Panc1 (cell line): ENCODE data around the gene SLC34A3. TPM values are rescaled to one million over a fixed set of nuclear protein-coding genes. Genes with fewer than 3 reads are reported as not detected.
A peak's percentile ranks its signal among the peaks of the same experiment; 100 is the strongest.

Experiments used
- ATAC-seq: fragments of 200-7000 bp; cut with Tn5 transposase; 2 replicates; pipeline ENCODE4 v1.9.1; 2020; ENCODE audit warnings: mild to moderate bottlenecking, moderate library complexity
- BruUV-seq: library from RNA; stranded (reverse); fragments of 400-500 nt; replicated peaks from 2 replicates; lab custom pipeline; 2021; lab: Mats Ljungman, UMichigan
- CTCF ChIA-PET: fragments of 300-600 bp; sonication (Branson Sonifier 250); formaldehyde crosslinking; loops from one replicate; lab custom pipeline; 2022; ENCODE audit warnings: antibody characterized with exemption; lab: Charles Lee
- POLR2A ChIA-PET: fragments of 300-600 bp; sonication (Branson Sonifier 250); formaldehyde crosslinking; loops from one replicate; lab custom pipeline; 2022; ENCODE audit warnings: antibody characterized with exemption; lab: Charles Lee
- DNase-seq: peaks from one replicate; pipeline ENCODE4 v3.0.0-alpha.2; 2010; ENCODE audit warnings: low read depth, low spot score
- H3K27ac ChIP-seq: 2 replicates; pipeline ENCODE4 v1.5.1; 2011; ENCODE audit warnings: mild to moderate bottlenecking, low read length, inconsistent platforms
- H3K27me3 ChIP-seq: fragments of 200-500 bp; sonication (Bioruptor generic); 2 replicates; pipeline ENCODE4 v1.6.0; 2014; ENCODE audit warnings: low read length, inconsistent platforms; ENCODE audit not compliant: control insufficient read depth, insufficient read depth
- H3K36me3 ChIP-seq: fragments of 200-500 bp; sonication (Bioruptor generic); 2 replicates; pipeline ENCODE4 v1.5.1; 2014; ENCODE audit warnings: inconsistent platforms, mild to moderate bottlenecking, low read length, moderate library complexity; ENCODE audit not compliant: control insufficient read depth, insufficient read depth
- H3K4me1 ChIP-seq: 2 replicates; pipeline ENCODE4 v1.5.1; 2011; ENCODE audit warnings: inconsistent platforms, mild to moderate bottlenecking, low read length, moderate library complexity; ENCODE audit not compliant: control insufficient read depth, insufficient read depth
- H3K4me3 ChIP-seq, 2 experiments: 2 replicates each; pipeline ENCODE4 v1.5.1; 2011 to 2012; ENCODE audit warnings: low read depth in 2 of 2, low read length in 2 of 2, mild to moderate bottlenecking in 2 of 2, inconsistent platforms in 1 of 2, moderate library complexity in 1 of 2
- H3K9me3 ChIP-seq: fragments of 200-500 bp; sonication (Bioruptor generic); 2 replicates; pipeline ENCODE4 v1.5.1; 2014; ENCODE audit warnings: low read depth, mild to moderate bottlenecking, inconsistent platforms, low read length, moderate library complexity; ENCODE audit not compliant: control insufficient read depth, insufficient read depth
- CTCF ChIP-seq: fragments of 450-650 bp; IDR thresholded peaks from 2 replicates; pipeline ENCODE4 v1.5.1; 2017; ENCODE audit warnings: mild to moderate bottlenecking
- POLR2AphosphoS5 ChIP-seq: IDR thresholded peaks from 2 replicates; pipeline ENCODE4 v1.6.1; 2012; ENCODE audit warnings: mild to moderate bottlenecking, low read depth, low read length, moderate library complexity
- REST ChIP-seq, 2 experiments: IDR thresholded peaks; 2 replicates each; pipeline ENCODE4 v1.6.1; 2011 to 2012; ENCODE audit warnings: low read depth in 2 of 2, control low read depth in 1 of 2, low read length in 1 of 2, mild to moderate bottlenecking in 1 of 2, moderate library complexity in 1 of 2; ENCODE audit not compliant: insufficient read depth in 1 of 2
- SIN3A ChIP-seq: IDR thresholded peaks from 2 replicates; pipeline ENCODE4 v1.6.1; 2012; ENCODE audit warnings: low read depth, mild to moderate bottlenecking, low read length, moderate library complexity, borderline replicate concordance; ENCODE audit not compliant: insufficient read depth
- TCF7L2 ChIP-seq: IDR thresholded peaks from 2 replicates; pipeline ENCODE4 v1.6.1; 2011; ENCODE audit warnings: mild to moderate bottlenecking, low read depth, low read length, inconsistent platforms
- in situ Hi-C: cut with HindIII; loops from 2 replicates; pipeline ENCODE4 v1.10.0; 2016; ENCODE audit warnings: low sequenced_read_pairs, low pct_unique_long_range_greater_than_20kb
- intact Hi-C: fragments of 100-400 bp; cut with micrococcal nuclease; formaldehyde crosslinking; loops from one replicate; pipeline ENCODE4 v1.10.0; 2022; ENCODE audit not compliant: unreplicated experiment
- total RNA-seq: library from RNA; stranded (reverse); gene quantifications from one replicate; pipeline ENCODE4 v1.2.1, GENCODE V29; 2021; ENCODE audit not compliant: unreplicated experiment

Gene SLC34A3
- total RNA-seq, 1 experiment from 2014 or later, result not detected

- POLR2A ChIA-PET, result interaction anchor here (0.6 kb wide), 4 partner anchors 14 to 90 kb away, joined by 3 to 5 read pairs (median 4); no protein-coding TSS in a partner anchor
- peak overlapping the region; percentile 59 to 66 for H3K4me3 ChIP-seq
- intact Hi-C loops (no loop called here), in situ Hi-C loops (no loop called here)
- ATAC-seq, result peak; percentile 23
- no peaks in the 10 kb centered on the region for H3K9me3 ChIP-seq
- CTCF ChIA-PET, result no interaction called here
- no TSS peak for BruUV-seq
- no peaks in the 10 kb centered on the region for H3K27me3 ChIP-seq
- H3K36me3 ChIP-seq, result peaks cover 4% of the 10 kb centered on the region
- TF ChIP-seq REST (IDR thresholded peaks at IDR 0.05; ENCODE audit: insufficient read depth in 1 of 2, low read depth in 2 of 2, low read length in 1 of 2), result no peak
- TF ChIP-seq SIN3A, result 0 out of 2 replicates have a peak, but pooled peaks have one; percentile 35
- DNase-seq, result no peak
- H3K4me1 ChIP-seq, result peaks cover 43% of the 10 kb centered on the region
- peak overlapping the region; percentile 90 for H3K27ac ChIP-seq
Observed at GRCh38 chr9:137240318-137240840, 9.7 kb downstream of the SLC34A3 start.

GRCh38 chr9:137240841-137241489 lies 10.3 kb downstream of the SLC34A3 start, which contains the start of gene TUBB4B:
TUBB4B (plus strand) TSS chr9:137241287; CDS start chr9:137241361, 74 bp downstream.
- TF ChIP-seq SIN3A, result peak; percentile 86; the same call in 1 of the 2 replicates
- 0 out of 4 replicates have a peak, but pooled peaks of 1 of the 2 experiments have one; percentile 3 for TF ChIP-seq REST (IDR thresholded peaks at IDR 0.05; ENCODE audit: insufficient read depth in 1 of 2, low read depth in 2 of 2, low read length in 1 of 2)
- no peak for TF ChIP-seq CTCF
- TF ChIP-seq TCF7L2, result 0 out of 2 replicates have a peak, but pooled peaks have one; percentile 38
- TF ChIP-seq POLR2AphosphoS5, result peak; percentile 99
- ATAC-seq (peak; percentile 75), DNase-seq (peak; percentile 96)
- in situ Hi-C loops, result no loop called here
- Histone ChIP-seq H3K4me3 (peak within 1 kb of the TSS; percentile 59 to 70), H3K9me3 (no peaks in the 10 kb centered on the region), H3K27me3 (no peaks in the 10 kb centered on the region), H3K27ac (peak within 1 kb of the TSS; percentile 90), H3K4me1 (peaks cover 43% of the 10 kb centered on the region), H3K36me3 (peaks cover 4% of the 10 kb centered on the region)
- ChIA-PET POLR2A (interaction anchor here (0.6 kb wide), 4 partner anchors 13 to 90 kb away, joined by 3 to 5 read pairs (median 4); no protein-coding TSS in a partner anchor), CTCF (no interaction called here)
- no TSS peak for BruUV-seq
- intact Hi-C loops, result no loop called here
